ENCODE data around the gene IFNG.

- no peak for TF ChIP-seq CTCF (IDR thresholded peaks at IDR 0.05)
- no peak for TF ChIP-seq POLR2A (IDR thresholded peaks at IDR 0.05)
Observed at GRCh38 chr12:68162374-68162773, 2.8 kb upstream of the IFNG start.
